DOHH2 (cell line): Measurements from ENCODE around the gene FAM32A.

Experiments
- CTCF ChIP-seq: fragments of 200-600 bp; sonication (generic); IDR thresholded peaks from one replicate; pipeline ENCODE4 v1.5.1; 2014; ENCODE audit warnings: antibody characterized with exemption, mild to moderate bottlenecking, low read depth, low read length; ENCODE audit not compliant: poor library complexity, severe bottlenecking
- EZH2phosphoT487 ChIP-seq: fragments of 200-600 bp; sonication (generic); IDR thresholded peaks from 2 replicates; pipeline ENCODE4 v1.6.1; 2017; ENCODE audit warnings: borderline replicate concordance, mild to moderate bottlenecking, antibody characterized with exemption, low read length, moderate library complexity, mixed read lengths

- TF ChIP-seq CTCF (no peak), EZH2phosphoT487 (no peak)
Observed at GRCh38 chr19:16204005-16204294, 18.7 kb downstream of the FAM32A start.
